Measurements from ENCODE around the gene SORBS1. TPM values are rescaled to one million over a fixed set of nuclear protein-coding genes. Genes with fewer than 3 reads are reported as not detected.

SORBS1 gene
- total RNA-seq, 4 donors from 2014 or later = 92.2 to 308 (median 150) TPM

GRCh38 chr10:95520617-95521016 is 40.6 kb downstream of the SORBS1 start:
- TF ChIP-seq CTCF (IDR thresholded peaks at IDR 0.05) = no peak
- TF ChIP-seq POLR2A (IDR thresholded peaks at IDR 0.05) = no peak
- TF ChIP-seq POLR2AphosphoS5 (IDR thresholded peaks at IDR 0.05) = no peak
- no peak for TF ChIP-seq EP300 (IDR thresholded peaks at IDR 0.05; ENCODE audit: low read depth)
- H3K27ac ChIP-seq = peak overlapping the region; percentile 76 to 94 (median 84)
- in situ Hi-C loops (cut with MboI; ENCODE audit: low pct_ligation_motif_present in 1 of 4, low pct_unique_long_range_greater_than_20kb in 1 of 4, low sequenced_read_pairs in 3 of 4) = no loop called here
- intact Hi-C loops (cut with DNase I; ENCODE audit: low total_unique reads) = no loop called here
- H3K4me1 ChIP-seq = peaks cover 5 to 50% (median 22%) of the 10 kb centered on the region in 4 donors
- H3K9me3 ChIP-seq = no peaks in the 10 kb centered on the region
- H3K27me3 ChIP-seq = no peaks in the 10 kb centered on the region
- WGBS, 2 donors (ENCODE audit: low coverage in 1 of 2) = 88% methylated on average over 1 of the region's 1 CpG
- no peaks in the 10 kb centered on the region for H3K36me3 ChIP-seq
- no peak overlapping the region for H3K4me3 ChIP-seq
- no peak for DNase-seq

GRCh38 chr10:95518455-95519452 is 42.4 kb downstream of the SORBS1 start:
- Histone ChIP-seq H3K27me3 (no peaks in the 10 kb centered on the region), H3K36me3 (no peaks in the 10 kb centered on the region), H3K4me1 (peaks cover 12 to 45% (median 17%) of the 10 kb centered on the region in 4 donors), H3K9me3 (no peaks in the 10 kb centered on the region), H3K4me3 (no peak overlapping the region), H3K27ac (peak overlapping the region; percentile 76 to 94 (median 84))
- intact Hi-C loops (cut with DNase I; ENCODE audit: low total_unique reads) (no loop called here), in situ Hi-C loops (cut with MboI; ENCODE audit: low pct_ligation_motif_present in 1 of 4, low pct_unique_long_range_greater_than_20kb in 1 of 4, low sequenced_read_pairs in 3 of 4) (no loop called here)
- DNase-seq = no peak
- TF ChIP-seq POLR2AphosphoS5 (IDR thresholded peaks at IDR 0.05) = peak in 1 of 3 donors; percentile 40
- no peak for TF ChIP-seq POLR2A (IDR thresholded peaks at IDR 0.05)
- WGBS, 2 donors (ENCODE audit: low coverage in 1 of 2) = 37 to 70% methylated on average over 3 to 8 of the region's 8 CpGs

- H3K4me1 ChIP-seq = peaks cover 12 to 50% (median 25%) of the 10 kb centered on the region in 4 donors
- no peaks in the 10 kb centered on the region for H3K27me3 ChIP-seq
- DNase-seq = no peak
- no peak overlapping the region for H3K4me3 ChIP-seq
- in situ Hi-C loops (cut with MboI; ENCODE audit: low pct_ligation_motif_present in 1 of 4, low pct_unique_long_range_greater_than_20kb in 1 of 4, low sequenced_read_pairs in 3 of 4) (no loop called here), intact Hi-C loops (cut with DNase I; ENCODE audit: low total_unique reads) (no loop called here)
- no peaks in the 10 kb centered on the region for H3K9me3 ChIP-seq
- H3K27ac ChIP-seq = peak overlapping the region; percentile 76 to 94 (median 84)
- WGBS, 2 donors (ENCODE audit: low coverage in 1 of 2) = 49 to 60% methylated on average over 1 to 5 of the region's 5 CpGs
- no peak for TF ChIP-seq CTCF (IDR thresholded peaks at IDR 0.05)
- peak; percentile 51 to 75 (median 70) for TF ChIP-seq POLR2AphosphoS5 (IDR thresholded peaks at IDR 0.05)
- H3K36me3 ChIP-seq = no peaks in the 10 kb centered on the region
Observed at GRCh38 chr10:95517536-95518454, 43.4 kb downstream of the SORBS1 start.

- intact Hi-C loops (cut with DNase I; ENCODE audit: low total_unique reads) (no loop called here), in situ Hi-C loops (cut with MboI; ENCODE audit: low pct_ligation_motif_present in 1 of 4, low pct_unique_long_range_greater_than_20kb in 1 of 4, low sequenced_read_pairs in 3 of 4) (no loop called here)
- no peak overlapping the region for H3K4me3 ChIP-seq
- DNase-seq = no peak
- H3K36me3 ChIP-seq = no peaks in the 10 kb centered on the region
- 72 to 86% methylated on average over 5 to 7 of the region's 7 CpGs for WGBS, 2 donors (ENCODE audit: low coverage in 1 of 2)
- no peaks in the 10 kb centered on the region for H3K27me3 ChIP-seq
- peak overlapping the region; percentile 76 to 94 (median 84) for H3K27ac ChIP-seq
- TF ChIP-seq EP300 (IDR thresholded peaks at IDR 0.05; ENCODE audit: low read depth) = no peak
- no peak for TF ChIP-seq POLR2A (IDR thresholded peaks at IDR 0.05)
- no peak for TF ChIP-seq CTCF (IDR thresholded peaks at IDR 0.05)
- peaks cover 12 to 56% (median 28%) of the 10 kb centered on the region in 4 donors for H3K4me1 ChIP-seq
- H3K9me3 ChIP-seq = no peaks in the 10 kb centered on the region
Observed at GRCh38 chr10:95516774-95517373, 44.3 kb downstream of the SORBS1 start.
